Naive thymus-derived CD8-positive, alpha-beta T cell (primary cell): ENCODE results near the gene MARCHF10. TPM values are rescaled to one million over a fixed set of nuclear protein-coding genes. Genes with fewer than 3 reads are reported as not detected.
A peak's percentile ranks its signal among the peaks of the same experiment; 100 is the strongest.

Experiments used
- ATAC-seq, 2 donors: fragments of 150-1000 bp; cut with Tn5 transposase in 1 of 2; sonication (Bioruptor Pico), chemical (Tn5 transposase) in 1 of 2; 1 replicate in 1 of 2; 2 replicates in 1 of 2; pipeline ENCODE4 v1.10.0; 2021; ENCODE audit warnings: mild to moderate bottlenecking in 2 of 2, moderate library complexity in 2 of 2
- POLR2A ChIA-PET: fragments of 350-600 bp; sonication (Branson Sonifier 250); formaldehyde crosslinking; loops from one replicate; lab custom pipeline; 2021; ENCODE audit warnings: antibody characterized with exemption; lab: Charles Lee
- DNase-seq, 10 donors: peaks; one replicate each; pipeline versions ENCODE4 v3.0.0 to v3.0.0-alpha.2; 2020 to 2022
- H3K27ac Mint-ChIP-seq, 10 donors: one replicate each; pipeline ENCODE4 v1.8.0; 2020 to 2022; ENCODE audit warnings: mild to moderate bottlenecking in 10 of 10, mixed read lengths in 10 of 10, moderate library complexity in 4 of 10, inconsistent platforms in 1 of 10
- H3K27me3 Mint-ChIP-seq, 5 donors: one replicate each; pipeline ENCODE4 v1.8.0; 2021 to 2022; ENCODE audit warnings: mixed read lengths in 5 of 5
- H3K36me3 Mint-ChIP-seq, 3 donors: one replicate each; pipeline ENCODE4 v1.8.0; 2020 to 2022; ENCODE audit warnings: mixed read lengths in 3 of 3, mild to moderate bottlenecking in 2 of 3, inconsistent platforms in 1 of 3
- H3K4me1 Mint-ChIP-seq, 4 donors: one replicate each; pipeline ENCODE4 v1.8.0; 2021 to 2022; ENCODE audit warnings: mixed read lengths in 4 of 4
- H3K4me3 Mint-ChIP-seq, 10 donors: one replicate each; pipeline ENCODE4 v1.8.0; 2020 to 2022; ENCODE audit warnings: mild to moderate bottlenecking in 10 of 10, mixed read lengths in 10 of 10, moderate library complexity in 6 of 10, inconsistent platforms in 1 of 10
- H3K9me3 Mint-ChIP-seq, 9 donors: one replicate each; pipeline ENCODE4 v1.8.0; 2020 to 2022; ENCODE audit warnings: mixed read lengths in 9 of 9, mild to moderate bottlenecking in 3 of 9, inconsistent platforms in 1 of 9, moderate library complexity in 1 of 9
- polyA plus RNA-seq, 3 donors: library from polyadenylated mRNA; unstranded; fragments of 300-500 nt; fragmentation: Illumina TruSeq; gene quantifications; one replicate each; pipeline ENCODE4 v1.2.3, GENCODE V29; 2021
- total RNA-seq, 8 experiments: library from RNA in 2 of 8; stranded (reverse) in 2 of 8; gene quantifications; one replicate each; pipeline ENCODE4 v1.2.3 and lab custom pipeline; 2021 to 2026

Gene MARCHF10
- total and polyA plus RNA-seq, 5 experiments from 2014 or later: 0.42 to 1.7 (median 0.69) TPM

GRCh38 chr17:62780951-62781350, 27.2 kb downstream of the MARCHF10 start:
- Mint-ChIP-seq H3K36me3 (peaks cover 0 to 9% (median 4%) of the 10 kb centered on the region in 3 donors), H3K4me3 (no peak overlapping the region), H3K9me3 (peaks cover 0 to 15% (median 5%) of the 10 kb centered on the region in 9 donors), H3K4me1 (no peaks in the 10 kb centered on the region), H3K27me3 (peaks cover 0 to 13% (median 6%) of the 10 kb centered on the region in 5 donors), H3K27ac (no peak overlapping the region)
- ATAC-seq: no peak
- POLR2A ChIA-PET: no interaction called here
- DNase-seq: no peak

DNA sequence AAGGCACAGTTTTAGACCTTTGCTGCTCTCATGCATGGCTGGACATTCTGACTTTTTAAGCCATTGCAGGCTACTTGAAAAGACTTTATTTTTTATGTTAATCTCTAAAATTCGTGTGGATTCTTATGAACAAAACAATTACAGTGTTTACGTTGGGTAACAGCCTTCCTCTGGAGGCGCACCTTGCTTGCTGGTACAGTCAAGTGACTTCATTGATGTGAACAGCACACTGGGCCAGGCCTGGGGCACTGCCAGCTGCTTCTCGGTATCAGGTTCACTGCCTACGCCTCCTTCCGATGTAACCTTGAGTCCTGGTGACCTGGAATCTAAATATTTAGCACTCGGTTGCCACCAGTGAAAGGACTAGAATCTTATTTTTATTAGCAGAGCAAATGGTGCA, 27.8 kb downstream of the MARCHF10 start:
- ATAC-seq (no peak), DNase-seq (no peak)
- H3K4me3 Mint-ChIP-seq: no peak overlapping the region
- H3K9me3 Mint-ChIP-seq: peaks cover 0 to 15% (median 3%) of the 10 kb centered on the region in 9 donors
- POLR2A ChIA-PET: no interaction called here
- no peaks in the 10 kb centered on the region for H3K4me1 Mint-ChIP-seq
- H3K36me3 Mint-ChIP-seq: peaks cover 0 to 9% (median 4%) of the 10 kb centered on the region in 3 donors
- H3K27me3 Mint-ChIP-seq: peaks cover 0 to 13% (median 5%) of the 10 kb centered on the region in 5 donors
- no peak overlapping the region for H3K27ac Mint-ChIP-seq

DNA sequence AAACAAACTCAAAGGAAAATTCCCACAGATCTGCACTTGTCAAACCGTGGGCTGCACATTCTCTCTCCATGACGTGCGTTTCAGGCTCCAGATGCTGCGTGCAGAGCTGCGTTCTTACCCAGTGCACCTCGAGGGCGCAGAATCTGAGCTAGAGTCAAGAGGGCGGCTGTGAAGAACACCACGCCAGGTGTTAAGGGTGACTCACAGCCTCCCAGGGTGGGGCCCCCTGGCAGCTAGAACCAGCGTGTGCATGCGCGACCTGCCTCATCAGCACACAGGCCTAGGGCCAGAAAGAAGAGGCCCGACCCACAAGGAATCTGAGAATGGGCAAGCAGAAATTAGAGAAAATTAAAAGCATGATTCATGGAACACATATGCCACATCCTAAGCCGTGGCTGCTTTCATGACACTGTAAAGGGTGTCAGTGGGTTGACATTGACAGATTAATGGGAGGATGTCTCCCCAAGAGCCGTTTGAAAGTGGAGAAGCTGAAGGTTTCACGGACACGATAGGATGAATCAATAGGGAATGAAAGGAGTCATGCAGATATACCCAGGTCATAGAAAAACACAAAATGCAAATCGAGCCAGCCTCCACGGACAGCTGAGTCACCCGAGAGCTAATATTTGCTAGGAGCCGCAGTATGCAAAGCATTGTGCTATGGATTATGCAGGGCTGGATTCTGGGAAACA, 29.0 kb downstream of the MARCHF10 start:
- Mint-ChIP-seq H3K27me3 (peaks cover 2 to 17% (median 5%) of the 10 kb centered on the region in 5 donors), H3K4me3 (no peak overlapping the region), H3K36me3 (peaks cover 0 to 9% (median 4%) of the 10 kb centered on the region in 3 donors), H3K27ac (no peak overlapping the region), H3K9me3 (peaks cover 0 to 13% (median 3%) of the 10 kb centered on the region in 9 donors), H3K4me1 (no peaks in the 10 kb centered on the region)
- DNase-seq (peak in 1 of 10 donors; percentile 47), ATAC-seq (no peak)
- POLR2A ChIA-PET: no interaction called here

GRCh38 chr17:62775876-62776275, 32.2 kb downstream of the MARCHF10 start:
- POLR2A ChIA-PET: no interaction called here
- DNase-seq: no peak
- Mint-ChIP-seq H3K4me3 (no peak overlapping the region), H3K36me3 (peaks cover 0 to 3% (median 0%) of the 10 kb centered on the region in 3 donors), H3K9me3 (peaks cover 0 to 9% (median 0%) of the 10 kb centered on the region in 9 donors), H3K27ac (no peak overlapping the region), H3K4me1 (no peaks in the 10 kb centered on the region), H3K27me3 (peaks cover 0 to 20% (median 18%) of the 10 kb centered on the region in 5 donors)
- ATAC-seq: no peak

DNA sequence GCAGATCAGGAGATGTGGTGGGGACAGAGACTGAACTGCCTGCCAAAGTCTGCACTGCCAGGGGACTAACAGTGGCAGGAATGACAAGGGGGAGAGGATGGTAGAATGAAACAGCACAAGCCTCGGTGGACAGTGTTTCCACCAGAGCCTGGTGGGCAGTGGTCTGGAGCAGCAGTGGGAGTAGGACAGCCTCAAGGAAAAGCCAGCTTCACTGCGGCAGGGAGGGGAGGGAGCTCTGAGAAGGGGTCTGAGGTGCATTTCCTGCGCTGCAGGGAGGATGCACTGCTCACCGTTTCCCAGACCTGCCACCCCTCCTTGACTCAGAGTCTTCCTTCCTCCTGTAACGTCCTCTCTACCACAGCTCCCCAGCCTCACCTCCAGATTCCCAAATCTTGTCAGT, 33.8 kb downstream of the MARCHF10 start:
- peaks cover 0 to 20% (median 18%) of the 10 kb centered on the region in 5 donors for H3K27me3 Mint-ChIP-seq
- no peaks in the 10 kb centered on the region for H3K4me1 Mint-ChIP-seq
- POLR2A ChIA-PET: no interaction called here
- no peak for ATAC-seq
- H3K9me3 Mint-ChIP-seq: peaks cover 0 to 9% (median 0%) of the 10 kb centered on the region in 9 donors
- no peak for DNase-seq
- no peak overlapping the region for H3K4me3 Mint-ChIP-seq
- H3K36me3 Mint-ChIP-seq: peaks cover 0 to 3% (median 0%) of the 10 kb centered on the region in 3 donors
- no peak overlapping the region for H3K27ac Mint-ChIP-seq

- ATAC-seq (no peak), DNase-seq (no peak)
- no peak overlapping the region for H3K4me3 Mint-ChIP-seq
- peaks cover 3 to 16% (median 12%) of the 10 kb centered on the region in 5 donors for H3K27me3 Mint-ChIP-seq
- no peak overlapping the region for H3K27ac Mint-ChIP-seq
- H3K4me1 Mint-ChIP-seq: no peaks in the 10 kb centered on the region
- POLR2A ChIA-PET: no interaction called here
- peaks cover 0 to 9% (median 0%) of the 10 kb centered on the region in 9 donors for H3K9me3 Mint-ChIP-seq
- peaks cover 0 to 3% (median 0%) of the 10 kb centered on the region in 3 donors for H3K36me3 Mint-ChIP-seq
These were observed 40.1 kb downstream of the MARCHF10 start for GRCh38 chr17:62767997-62768396.

DNA sequence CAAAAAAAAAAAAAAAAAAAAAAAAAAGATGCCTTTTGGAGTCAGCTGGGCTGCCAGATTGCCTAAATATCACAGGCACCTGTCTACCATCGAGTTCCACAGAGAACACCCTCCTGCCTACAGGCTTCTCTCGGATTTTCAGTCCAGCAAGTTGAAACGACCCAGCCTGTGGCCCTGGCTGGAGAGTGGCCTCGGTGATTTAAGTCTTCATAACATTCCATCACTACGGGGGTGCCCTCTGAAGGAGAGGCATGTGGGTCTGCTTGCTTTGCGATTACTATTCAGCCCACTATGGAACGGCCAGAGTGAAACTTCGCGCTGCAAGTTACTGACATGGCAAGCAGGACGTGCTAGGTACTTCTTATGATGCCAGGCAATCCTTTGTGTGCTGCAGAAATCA, 42.8 kb downstream of the MARCHF10 start:
- Mint-ChIP-seq H3K27me3 (peaks cover 10 to 13% (median 11%) of the 10 kb centered on the region in 5 donors), H3K9me3 (no peaks in the 10 kb centered on the region), H3K4me1 (no peaks in the 10 kb centered on the region), H3K36me3 (no peaks in the 10 kb centered on the region), H3K27ac (no peak overlapping the region), H3K4me3 (no peak overlapping the region)
- no peak for ATAC-seq
- POLR2A ChIA-PET: no interaction called here
- no peak for DNase-seq

DNA sequence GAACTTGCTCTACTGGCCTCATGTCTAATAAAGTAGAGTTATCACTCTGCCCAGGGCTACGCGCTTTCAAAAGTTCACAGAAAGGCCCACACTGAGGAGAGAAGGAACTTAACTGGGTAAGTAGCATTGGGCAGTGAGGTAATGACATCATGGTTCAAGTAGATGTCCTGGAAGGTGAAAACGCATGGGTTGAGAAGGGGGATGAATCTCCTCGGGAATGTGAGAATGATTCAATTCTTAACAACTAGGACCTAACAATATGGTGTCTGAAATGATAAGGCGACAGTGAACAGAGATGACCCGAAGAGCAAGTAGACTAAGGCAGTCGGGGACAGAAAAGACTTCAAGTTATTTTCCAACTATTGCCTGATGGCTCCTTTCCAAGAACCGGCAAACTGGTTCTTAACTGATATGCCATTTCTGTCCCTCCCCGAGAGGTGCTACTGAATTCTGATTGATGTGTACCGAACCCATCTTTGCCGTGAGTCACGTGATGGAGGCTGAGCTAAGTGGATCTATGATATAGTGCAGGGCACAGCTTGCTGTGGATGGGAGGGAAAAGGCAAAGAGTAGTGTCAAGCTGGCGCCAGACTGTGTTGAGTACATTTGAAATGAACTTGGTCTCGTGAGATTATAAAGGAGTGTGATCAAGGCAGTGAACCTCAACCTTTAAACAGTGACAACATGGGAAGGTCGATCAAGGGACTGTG, 44.1 kb downstream of the MARCHF10 start:
- DNase-seq: no peak
- no peak for ATAC-seq
- POLR2A ChIA-PET: no interaction called here
- Mint-ChIP-seq H3K27me3 (peaks cover 10 to 15% (median 12%) of the 10 kb centered on the region in 5 donors), H3K9me3 (no peaks in the 10 kb centered on the region), H3K4me3 (no peak overlapping the region), H3K36me3 (no peaks in the 10 kb centered on the region), H3K27ac (no peak overlapping the region), H3K4me1 (no peaks in the 10 kb centered on the region)

- no peaks in the 10 kb centered on the region for H3K4me1 Mint-ChIP-seq
- no peak overlapping the region for H3K27ac Mint-ChIP-seq
- DNase-seq (no peak), ATAC-seq (no peak)
- H3K36me3 Mint-ChIP-seq: no peaks in the 10 kb centered on the region
- POLR2A ChIA-PET: no interaction called here
- H3K4me3 Mint-ChIP-seq: no peak overlapping the region
- no peaks in the 10 kb centered on the region for H3K9me3 Mint-ChIP-seq
- peaks cover 10 to 15% (median 12%) of the 10 kb centered on the region in 5 donors for H3K27me3 Mint-ChIP-seq
These were observed 46.2 kb downstream of the MARCHF10 start for GRCh38 chr17:62761884-62762283.

GRCh38 chr17:62760945-62761267, 47.2 kb downstream of the MARCHF10 start:
- no peaks in the 10 kb centered on the region for H3K4me1 Mint-ChIP-seq
- DNase-seq (no peak), ATAC-seq (no peak)
- no peak overlapping the region for H3K27ac Mint-ChIP-seq
- peaks cover 8 to 15% (median 12%) of the 10 kb centered on the region in 5 donors for H3K27me3 Mint-ChIP-seq
- no peak overlapping the region for H3K4me3 Mint-ChIP-seq
- H3K9me3 Mint-ChIP-seq: no peaks in the 10 kb centered on the region
- POLR2A ChIA-PET: no interaction called here
- no peaks in the 10 kb centered on the region for H3K36me3 Mint-ChIP-seq

DNA sequence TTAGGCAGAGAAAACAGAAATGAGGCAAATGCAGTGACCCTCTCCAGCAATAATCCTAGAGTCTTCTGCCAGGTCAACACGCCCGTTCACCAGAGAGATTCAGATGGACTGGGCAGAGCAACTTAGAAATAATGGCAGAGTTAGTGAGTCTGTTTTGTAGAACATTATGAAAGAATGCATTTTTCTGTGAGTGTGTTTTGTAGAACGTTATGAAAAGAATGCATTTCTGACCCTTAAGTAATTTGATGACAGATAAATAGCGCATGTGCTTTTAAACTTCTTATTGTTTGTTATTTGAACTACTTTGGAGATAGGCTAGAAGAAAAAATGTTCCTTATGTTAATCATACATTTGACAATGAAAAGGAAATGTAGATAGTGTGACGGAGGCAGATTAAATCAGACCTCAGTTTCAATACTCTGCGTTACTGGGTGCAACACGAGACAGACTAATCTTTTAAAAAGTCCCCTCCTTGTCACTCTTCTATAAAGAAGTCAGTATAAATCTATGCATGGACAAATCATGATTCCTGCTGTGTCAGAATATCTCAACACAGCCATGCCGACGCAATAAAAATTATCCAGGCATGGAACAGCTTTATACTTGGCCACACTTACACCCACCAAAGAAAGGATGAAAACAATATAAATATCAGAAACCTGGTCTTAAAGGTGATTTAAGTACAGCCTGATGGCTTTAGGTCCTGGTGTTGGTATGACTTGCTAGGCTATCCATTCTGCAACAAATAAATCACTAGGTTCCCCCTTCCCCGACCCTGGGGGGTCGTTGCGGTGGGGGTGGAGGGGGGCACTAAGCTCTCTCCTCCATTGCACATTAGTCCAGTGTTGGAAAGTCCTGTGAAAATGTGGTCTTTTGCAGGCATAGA, 47.8 kb downstream of the MARCHF10 start:
- POLR2A ChIA-PET: no interaction called here

DNA sequence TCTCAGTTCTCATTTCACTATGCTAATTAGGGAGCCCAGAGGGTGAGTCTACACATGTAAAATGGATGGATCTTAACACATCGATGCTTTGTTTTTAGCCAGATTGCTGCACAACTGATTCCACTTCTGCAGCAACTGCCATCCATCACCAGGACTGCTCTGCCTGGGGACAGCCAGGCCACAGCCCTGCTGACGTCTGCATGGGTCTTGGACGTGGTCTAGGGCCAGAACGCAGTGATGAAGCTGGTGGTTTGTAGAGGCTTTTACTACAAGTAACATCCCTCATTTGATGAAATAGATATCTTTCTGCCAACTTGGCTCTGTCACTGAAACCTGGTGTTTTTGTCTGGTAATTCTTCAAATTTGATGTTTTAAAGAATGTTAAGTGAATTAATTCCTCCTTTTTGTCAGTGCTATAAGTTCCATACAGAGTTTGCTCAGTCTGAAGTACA, 50.6 kb downstream of the MARCHF10 start:
- ATAC-seq (no peak), DNase-seq (no peak)
- Mint-ChIP-seq H3K27me3 (peaks cover 0 to 12% (median 4%) of the 10 kb centered on the region in 5 donors), H3K4me1 (peaks cover 0 to 2% (median 0%) of the 10 kb centered on the region in 4 donors), H3K36me3 (no peaks in the 10 kb centered on the region), H3K9me3 (no peaks in the 10 kb centered on the region), H3K4me3 (no peak overlapping the region), H3K27ac (no peak overlapping the region)
- POLR2A ChIA-PET: no interaction called here

More for the DNA sequence above, 47.8 kb downstream of the MARCHF10 start:
- H3K4me1 Mint-ChIP-seq: no peaks in the 10 kb centered on the region
- ATAC-seq (no peak), DNase-seq (no peak)
- H3K36me3 Mint-ChIP-seq: no peaks in the 10 kb centered on the region
- H3K27me3 Mint-ChIP-seq: peaks cover 8 to 15% (median 12%) of the 10 kb centered on the region in 5 donors
- no peaks in the 10 kb centered on the region for H3K9me3 Mint-ChIP-seq
- no peak overlapping the region for H3K27ac Mint-ChIP-seq
- no peak overlapping the region for H3K4me3 Mint-ChIP-seq
